HFFc6 (cell line): ENCODE data around the gene CCNL1. TPM values are rescaled to one million over a fixed set of nuclear protein-coding genes. Genes with fewer than 3 reads are reported as not detected.

Experiments used
- DNase-seq: peaks from one replicate; pipeline ENCODE4 v3.0.0-alpha.2; 2018
- H3K27ac Mint-ChIP-seq: 2 replicates; pipeline ENCODE4 v1.8.0; 2020; ENCODE audit warnings: mild to moderate bottlenecking, mixed read lengths
- H3K27me3 Mint-ChIP-seq: 2 replicates; pipeline ENCODE4 v1.8.0; 2021; ENCODE audit warnings: mild to moderate bottlenecking, moderate library complexity, mixed read lengths; ENCODE audit not compliant: insufficient read depth
- H3K36me3 Mint-ChIP-seq: 2 replicates; pipeline ENCODE4 v1.8.0; 2021; ENCODE audit warnings: low read depth, mixed read lengths
- H3K4me1 Mint-ChIP-seq: 2 replicates; pipeline ENCODE4 v1.8.0; 2020; ENCODE audit warnings: low read depth, mixed read lengths
- H3K4me3 Mint-ChIP-seq: 2 replicates; pipeline ENCODE4 v1.8.0; 2020; ENCODE audit warnings: mild to moderate bottlenecking, moderate library complexity, mixed read lengths
- H3K9me3 Mint-ChIP-seq: 2 replicates; pipeline ENCODE4 v1.8.0; 2020; ENCODE audit warnings: mild to moderate bottlenecking, mixed read lengths
- total RNA-seq, 6 experiments: library from RNA; stranded (reverse); fragmentation: NEBNext Ultra II Directional; extraction: Animal tissue kit (Norgen Biotek cat#: 25700); gene quantifications; 2 replicates in 1 of 6; 3 replicates in 5 of 6; pipeline ENCODE4 v1.2.3, GENCODE V29; 2021
- TF ChIP-seq, protein P1 (sequence below): fragments of 200-600 bp; sonication (generic); IDR thresholded peaks from 2 replicates; pipeline ENCODE4 v1.5.0; 2021; ENCODE audit warnings: antibody characterized with exemption, mild to moderate bottlenecking

CCNL1 gene
- total RNA-seq, 6 experiments from 2014 or later = 47.4 to 74.3 (median 65.1) TPM

DNA sequence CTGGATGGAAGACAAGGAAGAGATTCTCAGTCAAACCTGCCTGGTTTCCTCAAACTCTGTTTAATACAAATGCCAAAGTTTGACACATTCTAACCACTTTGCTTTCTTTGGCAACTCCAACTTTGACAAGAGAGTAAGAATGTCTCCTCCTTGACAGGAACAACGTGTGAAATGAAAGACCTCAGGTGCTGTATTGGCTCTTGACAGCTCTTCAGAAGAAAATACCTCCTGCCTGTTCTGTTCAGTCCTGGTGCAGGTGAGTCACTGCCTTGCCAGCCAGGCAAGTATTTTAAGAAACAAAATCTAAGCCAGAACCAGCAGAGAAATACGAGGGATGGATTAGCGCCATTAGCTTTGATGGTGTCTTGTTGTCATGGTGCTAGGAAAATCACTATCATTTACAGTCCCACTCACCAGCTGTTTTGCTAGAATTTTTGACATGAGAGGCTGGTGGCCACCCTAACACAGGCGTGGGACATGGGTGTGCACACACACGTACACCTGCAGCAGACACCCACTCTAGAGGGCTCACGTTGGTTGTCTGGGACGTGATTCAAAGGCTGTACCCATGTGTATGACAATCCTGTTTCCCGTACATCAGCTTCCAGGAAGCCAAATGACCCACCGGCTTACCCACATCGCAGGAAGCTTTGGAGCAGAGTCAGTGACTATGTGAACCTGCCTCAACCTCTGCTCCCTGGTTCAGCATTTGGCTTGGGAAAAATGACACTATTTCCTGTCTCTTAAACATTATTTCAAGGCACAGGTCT, 60.4 kb downstream of the CCNL1 start:
- Mint-ChIP-seq H3K4me3 (no peak overlapping the region), H3K27ac (peak overlapping the region; percentile 37; the same call in 1 of the 2 replicates), H3K27me3 (peaks cover 4% of the 10 kb centered on the region; the same call in 1 of the 2 replicates), H3K4me1 (peaks cover 51% of the 10 kb centered on the region), H3K36me3 (no peaks in the 10 kb centered on the region), H3K9me3 (no peaks in the 10 kb centered on the region)
- no peak for DNase-seq
- TF ChIP-seq, protein P1, sequence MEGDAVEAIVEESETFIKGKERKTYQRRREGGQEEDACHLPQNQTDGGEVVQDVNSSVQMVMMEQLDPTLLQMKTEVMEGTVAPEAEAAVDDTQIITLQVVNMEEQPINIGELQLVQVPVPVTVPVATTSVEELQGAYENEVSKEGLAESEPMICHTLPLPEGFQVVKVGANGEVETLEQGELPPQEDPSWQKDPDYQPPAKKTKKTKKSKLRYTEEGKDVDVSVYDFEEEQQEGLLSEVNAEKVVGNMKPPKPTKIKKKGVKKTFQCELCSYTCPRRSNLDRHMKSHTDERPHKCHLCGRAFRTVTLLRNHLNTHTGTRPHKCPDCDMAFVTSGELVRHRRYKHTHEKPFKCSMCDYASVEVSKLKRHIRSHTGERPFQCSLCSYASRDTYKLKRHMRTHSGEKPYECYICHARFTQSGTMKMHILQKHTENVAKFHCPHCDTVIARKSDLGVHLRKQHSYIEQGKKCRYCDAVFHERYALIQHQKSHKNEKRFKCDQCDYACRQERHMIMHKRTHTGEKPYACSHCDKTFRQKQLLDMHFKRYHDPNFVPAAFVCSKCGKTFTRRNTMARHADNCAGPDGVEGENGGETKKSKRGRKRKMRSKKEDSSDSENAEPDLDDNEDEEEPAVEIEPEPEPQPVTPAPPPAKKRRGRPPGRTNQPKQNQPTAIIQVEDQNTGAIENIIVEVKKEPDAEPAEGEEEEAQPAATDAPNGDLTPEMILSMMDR = no peak

DNA sequence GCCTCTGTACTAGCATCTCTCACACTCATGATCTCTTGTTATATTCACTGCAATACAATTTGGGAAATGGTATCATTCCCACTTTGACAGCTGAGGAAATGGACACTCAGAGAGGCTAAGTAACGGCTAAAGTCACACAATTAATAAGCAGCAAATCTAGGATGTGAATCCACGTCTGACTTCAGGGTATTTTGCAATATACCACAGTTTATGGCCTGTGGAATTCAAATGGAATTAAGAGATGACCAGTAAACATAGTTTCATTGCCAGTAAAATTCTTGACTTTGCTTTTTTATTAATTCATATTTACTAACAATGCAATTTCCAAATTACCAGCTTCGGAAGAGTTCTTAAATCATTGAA, 61.1 kb downstream of the CCNL1 start:
- Mint-ChIP-seq H3K9me3 (no peaks in the 10 kb centered on the region), H3K4me1 (peaks cover 48% of the 10 kb centered on the region), H3K36me3 (no peaks in the 10 kb centered on the region), H3K27ac (peak overlapping the region; percentile 65; the same call in 1 of the 2 replicates), H3K4me3 (no peak overlapping the region), H3K27me3 (peaks cover 4% of the 10 kb centered on the region; the same call in 1 of the 2 replicates)
- TF ChIP-seq, protein P1 = no peak
- peak; percentile 62 for DNase-seq

DNA sequence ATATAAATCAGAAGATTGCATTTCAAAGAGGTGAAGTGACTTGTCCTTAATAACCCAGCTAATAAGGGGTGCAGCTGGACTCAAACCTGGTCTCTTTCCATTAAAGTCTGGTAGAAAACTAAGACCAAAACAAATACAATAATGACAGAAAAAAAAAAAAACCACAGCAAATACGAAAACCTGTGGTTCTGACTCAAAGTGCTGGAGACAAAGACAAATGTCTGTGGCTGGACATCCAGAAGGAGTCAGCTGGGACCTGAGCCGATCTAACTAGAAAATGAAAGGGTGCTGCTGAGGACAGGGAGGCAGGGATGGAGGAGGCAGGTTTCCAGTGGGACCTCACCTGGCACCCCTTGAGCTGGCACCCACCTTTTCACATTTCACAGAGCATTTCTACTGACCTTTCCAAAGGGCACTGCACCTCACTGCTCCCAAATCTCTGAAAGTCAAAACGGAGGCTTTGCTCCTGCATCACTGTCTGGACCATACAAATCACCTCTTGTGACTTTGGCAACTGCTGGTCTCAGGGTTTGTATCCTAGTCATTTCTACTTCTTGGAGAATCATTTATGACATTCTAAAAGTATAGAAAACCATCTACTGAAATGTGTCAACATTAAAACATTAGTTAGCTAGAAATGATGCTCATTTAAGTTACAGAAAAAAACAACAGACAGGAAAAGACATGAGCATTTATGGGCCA, 61.7 kb downstream of the CCNL1 start:
- DNase-seq = no peak
- no peaks in the 10 kb centered on the region for H3K9me3 Mint-ChIP-seq
- TF ChIP-seq, protein P1 = no peak

More for the DNA sequence above, 61.7 kb downstream of the CCNL1 start:
- peaks cover 4% of the 10 kb centered on the region; the same call in 1 of the 2 replicates for H3K27me3 Mint-ChIP-seq
- no peak overlapping the region for H3K4me3 Mint-ChIP-seq
- peaks cover 43% of the 10 kb centered on the region for H3K4me1 Mint-ChIP-seq
- H3K27ac Mint-ChIP-seq = peak overlapping the region; percentile 65; the same call in 1 of the 2 replicates
- H3K36me3 Mint-ChIP-seq = no peaks in the 10 kb centered on the region
